Measurements from ENCODE around the gene RNF4.

- no peak for TF ChIP-seq POLR2AphosphoS5 (IDR thresholded peaks at IDR 0.05; ENCODE audit: low read depth, low read length)
- no peak for TF ChIP-seq POLR2A (IDR thresholded peaks at IDR 0.05; ENCODE audit: low read depth, low read length)
- no peak for TF ChIP-seq PAX5 (IDR thresholded peaks at IDR 0.05; ENCODE audit: insufficient read depth, low read length, severe bottlenecking)
Observed at GRCh38 chr4:2497324-2497723, 28.4 kb downstream of the RNF4 start.

Data from GM12891 (cell line).